ENCODE data around the gene UCMA.

UCMA gene

GRCh38 chr10:13233358-13233757, 816 bp downstream of the UCMA start:
- no peak for DNase-seq

GRCh38 chr10:13231808-13232207, 2.4 kb downstream of the UCMA start:
- no peak for DNase-seq

DNA sequence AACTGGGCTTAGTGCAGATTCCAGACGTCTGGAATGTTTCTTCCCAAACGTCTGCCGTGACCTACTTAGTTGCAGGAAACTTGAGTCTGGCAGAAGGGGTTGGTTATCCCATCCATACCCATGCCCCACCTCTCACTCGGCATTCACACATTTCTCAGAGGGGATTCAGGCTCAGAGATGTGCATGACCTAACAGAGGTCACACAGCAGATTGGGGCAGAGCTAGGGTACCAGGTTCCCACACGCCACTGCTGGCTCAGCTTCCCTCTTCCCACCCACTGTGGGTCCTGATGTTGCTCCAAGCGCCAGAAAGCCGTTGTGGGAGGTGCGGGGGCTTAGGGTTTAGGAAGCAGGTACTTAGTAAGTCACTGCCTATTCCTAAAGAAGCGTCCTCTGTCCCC, 3.0 kb downstream of the UCMA start:
- no peak for DNase-seq

DNA sequence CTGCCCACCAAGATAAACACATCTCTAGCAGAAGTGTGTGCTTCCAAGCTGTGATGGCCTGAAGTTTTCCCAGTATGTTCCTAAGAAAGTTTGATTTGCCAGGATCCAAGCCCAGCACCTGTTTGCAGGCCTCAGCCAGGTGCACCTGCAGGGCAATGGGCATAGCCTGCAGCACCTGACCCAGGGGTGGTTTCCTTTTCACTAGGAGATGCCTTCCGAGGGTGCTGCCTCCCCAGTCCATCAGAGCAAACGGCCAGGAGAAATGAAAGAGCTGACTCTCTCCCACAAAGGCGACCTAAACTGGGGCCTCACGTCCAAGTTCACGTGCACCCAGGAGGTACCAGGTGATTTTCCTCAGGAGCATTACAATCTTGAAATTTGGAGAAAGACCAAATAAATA, 7.1 kb downstream of the UCMA start:
- no peak for DNase-seq

- DNase-seq, result no peak
Observed at GRCh38 chr10:13225601-13226000, 8.6 kb downstream of the UCMA start.

DNA sequence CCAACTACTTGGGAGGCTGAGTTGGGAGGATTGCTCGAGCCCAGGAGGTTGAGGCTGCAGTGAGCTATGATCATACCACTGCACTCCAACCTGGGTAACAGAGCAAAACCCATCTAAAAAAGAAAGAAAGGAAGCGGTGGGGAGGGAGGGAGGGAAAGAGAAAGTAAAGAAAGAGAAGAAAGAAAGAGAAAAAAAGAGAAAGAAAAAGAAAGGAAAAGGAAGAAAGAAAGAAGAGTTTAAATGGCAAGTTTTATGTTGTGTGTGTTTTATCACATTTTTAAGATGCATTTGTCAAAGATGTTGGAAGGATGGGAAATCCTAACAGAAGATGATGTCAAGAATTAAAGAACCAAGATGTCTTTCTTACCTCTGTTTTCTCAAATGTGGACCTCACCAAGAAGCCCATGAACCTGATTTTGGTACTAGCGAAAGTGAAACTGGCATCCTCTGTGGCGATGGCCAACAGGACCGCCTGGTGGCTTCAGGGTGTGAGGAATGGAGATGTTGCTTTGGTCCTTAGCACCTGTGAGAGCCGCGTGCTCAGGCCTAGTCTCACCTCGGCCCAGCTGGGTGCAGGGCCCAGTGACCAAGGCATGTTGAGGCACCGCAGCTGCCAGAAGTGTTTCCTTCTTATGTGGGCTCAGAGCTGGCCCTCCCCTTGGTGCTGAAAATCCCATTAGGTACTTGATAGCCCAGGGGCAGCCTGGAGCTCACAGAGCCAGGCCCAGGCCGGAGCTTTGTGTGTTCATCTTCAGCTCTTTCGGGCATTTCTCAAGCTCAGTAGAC, 9.8 kb downstream of the UCMA start:
- DNase-seq, result no peak

- no peak for DNase-seq
Observed at GRCh38 chr10:13223241-13223640, 10.9 kb downstream of the UCMA start.

DNA sequence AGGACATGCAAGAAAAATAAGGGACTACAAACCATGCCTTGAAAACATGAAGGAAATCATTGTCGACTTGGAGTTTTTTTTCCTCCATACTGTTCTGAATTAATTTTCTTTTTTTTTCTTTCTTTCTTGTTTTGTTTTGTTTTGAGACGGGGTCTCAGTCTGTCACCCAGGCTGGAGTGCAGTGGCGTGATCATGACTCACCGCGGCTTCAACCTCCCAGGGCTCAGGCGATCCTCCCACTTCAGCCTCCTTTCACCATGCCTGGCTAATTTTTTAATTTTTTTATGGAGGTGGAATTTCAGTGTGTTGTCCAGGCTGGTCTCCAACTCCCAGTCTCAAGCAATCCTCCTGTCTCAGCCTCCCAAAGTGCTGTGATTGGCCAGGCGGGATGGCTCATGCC, 11.6 kb downstream of the UCMA start:
- DNase-seq, result no peak

DNA sequence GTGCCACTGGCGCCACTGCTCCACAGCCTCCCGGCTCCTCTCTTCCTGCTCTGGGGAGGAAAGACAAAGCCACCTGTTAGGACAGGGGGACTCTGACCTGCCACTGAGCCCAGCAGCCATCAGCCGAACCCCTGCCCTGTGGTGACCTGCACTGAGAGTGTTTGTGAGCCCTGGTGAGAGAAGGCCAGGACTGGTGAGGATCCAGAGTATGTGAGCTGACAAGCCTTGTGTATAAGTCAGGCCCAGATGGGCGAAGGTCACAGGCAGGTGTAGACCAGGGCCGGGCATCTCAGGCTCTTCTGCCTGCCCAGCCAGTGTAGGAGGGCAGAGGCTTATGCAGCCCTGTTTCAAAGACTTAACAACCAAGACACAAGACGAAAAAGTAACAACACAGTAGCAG, 12.0 kb downstream of the UCMA start:
- no peak for DNase-seq

GRCh38 chr10:13221572-13221971, 12.6 kb downstream of the UCMA start:
- no peak for DNase-seq

GRCh38 chr10:13219685-13220670, 14.2 kb downstream of the UCMA start:
- peak in 1 of 56 donors; percentile 9 for DNase-seq

DNA sequence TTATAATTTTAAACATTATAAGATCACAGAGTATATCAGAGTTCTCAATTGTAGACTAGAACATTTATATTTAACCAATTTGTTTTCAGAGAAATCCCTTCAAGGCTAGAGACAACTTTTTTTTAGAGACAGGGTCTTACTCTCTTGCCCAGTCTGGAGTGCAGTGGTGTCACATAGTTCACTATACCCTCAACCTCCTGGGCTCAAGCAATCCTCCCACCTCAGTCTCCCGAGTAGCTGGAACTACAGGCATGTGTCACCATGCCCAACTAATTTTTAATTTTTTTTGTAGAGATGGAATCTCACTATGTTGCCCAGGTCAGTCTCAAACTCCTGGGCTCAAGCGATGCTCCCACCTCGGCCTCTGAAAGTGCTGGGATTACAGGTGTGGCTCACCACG, 15.3 kb downstream of the UCMA start:
- no peak for DNase-seq

DNA sequence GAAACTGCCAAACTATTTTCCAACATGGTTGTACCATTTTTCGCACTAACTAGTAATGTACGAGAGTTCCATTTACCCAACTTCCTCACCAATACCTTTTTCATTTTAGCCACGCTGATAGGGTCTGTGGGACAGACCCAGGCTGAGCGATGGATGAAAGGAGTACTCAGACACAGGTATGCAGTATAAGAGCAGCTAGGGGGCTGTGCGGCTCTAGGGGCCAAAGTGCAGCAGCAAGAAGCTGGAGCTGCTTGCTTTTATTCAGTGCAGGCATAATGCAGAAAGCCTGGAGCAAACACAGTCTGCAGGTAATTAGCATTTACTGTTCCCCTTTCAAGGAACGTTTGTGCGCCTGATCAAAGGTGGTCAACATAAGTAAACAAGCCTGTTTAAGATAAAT, 21.0 kb downstream of the UCMA start:
- DNase-seq, result no peak

DNA sequence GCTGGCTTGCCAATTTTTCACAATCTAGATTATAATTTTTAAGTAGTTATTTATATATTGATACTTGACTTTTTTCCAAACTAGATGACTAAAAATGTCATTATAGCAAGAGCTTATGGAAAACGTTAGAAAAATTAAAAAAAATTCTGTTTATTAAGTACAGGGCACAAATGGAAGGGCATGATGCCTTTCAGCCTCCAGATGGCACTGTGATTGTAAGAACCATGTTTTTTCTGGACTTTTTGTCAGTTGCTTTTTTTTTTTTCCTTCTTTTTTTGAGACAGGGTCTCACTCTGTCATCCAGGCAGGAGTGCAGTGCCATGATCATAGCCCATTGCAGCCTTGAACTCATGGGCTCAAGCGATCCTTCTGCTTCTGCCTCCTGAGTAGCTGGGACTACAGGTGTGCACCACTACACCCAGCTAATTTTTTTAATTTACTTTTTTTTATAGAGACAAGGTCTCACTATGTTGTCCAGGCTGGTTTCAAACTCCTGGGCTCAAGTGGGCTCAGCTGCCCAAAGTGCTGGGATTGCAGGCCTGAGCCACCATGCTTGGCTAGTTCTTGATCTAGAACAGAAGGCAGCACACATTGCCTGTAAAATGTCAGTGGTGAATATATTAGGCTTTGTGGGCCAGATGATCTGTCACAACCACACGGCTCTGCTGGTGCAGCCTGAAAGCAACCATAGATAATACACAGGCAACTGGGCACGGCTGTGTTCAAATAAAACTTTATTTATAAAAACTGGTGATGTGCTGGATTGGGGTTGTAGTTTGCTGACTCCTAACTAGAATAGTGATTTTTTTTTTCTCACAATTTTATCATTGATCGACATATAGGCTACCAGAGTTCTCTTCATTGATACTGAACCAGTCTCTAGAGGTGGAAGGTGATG, 27.4 kb downstream of the UCMA start:
- DNase-seq, result peak in 1 of 56 donors; percentile 2

DNA sequence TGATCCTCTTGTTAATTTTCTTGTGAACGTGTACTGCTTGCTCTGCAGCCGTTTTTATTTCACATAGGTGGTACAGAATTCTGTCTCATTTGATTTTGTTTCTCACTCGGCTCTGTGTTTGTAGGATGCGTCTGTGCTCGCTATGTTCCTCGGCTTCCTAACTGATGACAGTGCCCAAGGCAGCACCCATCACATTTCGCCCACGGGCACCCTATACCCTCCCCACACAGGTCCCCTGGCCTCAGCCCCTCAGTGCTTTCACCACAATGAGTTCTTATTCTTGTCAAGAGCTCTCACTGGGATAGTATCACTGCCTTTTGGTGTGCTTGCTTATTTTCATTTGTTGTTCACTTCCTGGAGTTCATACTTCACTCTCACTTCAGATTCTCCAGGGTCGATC, 28.1 kb downstream of the UCMA start:
- DNase-seq, result no peak

DNA sequence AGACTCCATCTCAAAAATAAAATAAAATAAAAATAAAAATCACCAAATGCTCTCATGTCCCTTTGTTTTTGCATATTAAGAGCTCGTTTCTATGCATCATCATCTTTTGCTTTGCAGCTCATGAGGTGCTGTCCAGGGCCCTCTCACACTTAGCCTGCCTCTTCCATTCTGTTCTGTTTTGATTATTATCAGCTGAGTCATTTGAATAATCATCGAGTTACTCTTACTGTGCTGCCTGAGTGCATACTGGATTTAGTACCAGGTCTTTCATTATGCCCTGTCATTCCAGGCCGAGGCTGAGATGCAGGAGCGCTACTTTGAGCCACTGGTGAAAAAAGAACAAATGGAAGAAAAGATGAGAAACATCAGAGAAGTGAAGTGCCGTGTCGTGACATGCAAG, 33.0 kb downstream of the UCMA start:
- DNase-seq, result no peak

DNA sequence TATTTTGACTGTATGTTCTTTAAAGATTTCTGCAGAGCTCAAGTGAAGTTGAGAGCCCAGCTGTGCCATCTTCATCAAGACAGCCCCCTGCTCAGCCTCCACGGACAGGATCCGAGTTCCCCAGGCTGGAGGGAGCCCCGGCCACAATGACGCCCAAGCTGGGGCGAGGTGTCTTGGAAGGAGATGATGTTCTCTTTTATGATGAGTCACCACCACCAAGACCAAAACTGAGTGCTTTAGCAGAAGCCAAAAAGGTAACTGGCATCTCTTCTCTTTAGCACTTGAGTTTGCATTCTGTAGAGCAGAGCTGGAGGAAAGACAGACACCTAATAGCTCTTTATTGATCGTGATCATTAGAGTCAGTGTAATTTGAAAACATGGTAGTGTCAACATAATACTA, 39.2 kb downstream of the UCMA start:
- no peak for DNase-seq

DNA sequence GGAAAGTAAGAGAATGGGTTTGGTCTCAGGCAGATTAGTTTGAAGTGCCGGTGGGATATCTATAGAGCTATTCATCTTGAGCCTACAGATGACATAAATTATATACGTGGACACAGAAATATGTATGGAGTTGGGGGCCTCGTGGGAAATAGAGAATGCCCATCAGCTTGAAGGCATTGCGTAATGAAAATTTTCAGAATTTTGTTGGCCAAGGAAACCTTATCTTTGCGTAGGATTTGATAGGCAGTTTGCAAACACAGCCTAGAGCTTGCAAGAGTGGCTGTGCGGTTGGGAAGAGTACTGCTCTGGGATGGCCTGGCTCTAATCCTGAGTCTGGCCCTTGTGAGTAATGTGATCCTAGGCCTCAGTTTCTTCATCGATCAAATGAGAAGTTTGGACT, 40.5 kb downstream of the UCMA start:
- DNase-seq, result no peak

GRCh38 chr10:13191362-13191761, 42.8 kb downstream of the UCMA start:
- no peak for DNase-seq

- no peak for DNase-seq
Observed at GRCh38 chr10:13190816-13191215, 43.4 kb downstream of the UCMA start.

GRCh38 chr10:13189961-13190360, 44.2 kb downstream of the UCMA start:
- no peak for DNase-seq

GRCh38 chr10:13188593-13188992, 45.6 kb downstream of the UCMA start:
- DNase-seq, result no peak

Data from amygdala (tissue), 56 donors.